Stomach (tissue), 9 donors: Measurements from ENCODE around the gene IQSEC3. TPM values are rescaled to one million over a fixed set of nuclear protein-coding genes. Genes with fewer than 3 reads are reported as not detected.

Experiments used
- DNase-seq, 2 donors: peaks; one replicate each; pipeline versions ENCODE4 v3.0.0 to v3.0.0-alpha.2; 2013 to 2019
- H3K27ac ChIP-seq, 5 donors: fragments of 200-600 bp in 4 of 5; sonication (generic) in 4 of 5; one replicate each; pipeline ENCODE4 v1.5.1; 2013 to 2019; ENCODE audit warnings: mild to moderate bottlenecking in 1 of 5, moderate library complexity in 1 of 5
- H3K27me3 ChIP-seq, 3 donors: fragments of 200-600 bp; sonication (generic); one replicate each; pipeline ENCODE4 v1.5.1; 2017 to 2019; ENCODE audit warnings: mixed run types in 1 of 3
- H3K36me3 ChIP-seq, 4 donors: fragments of 200-600 bp; sonication (generic); 1 replicate in 3 of 4; 2 replicates in 1 of 4; pipeline ENCODE4 v1.5.1; 2016 to 2019
- H3K4me1 ChIP-seq, 4 donors: fragments of 200-600 bp; sonication (generic); one replicate each; pipeline ENCODE4 v1.5.1; 2016 to 2019
- H3K4me3 ChIP-seq, 4 donors: fragments of 200-600 bp; sonication (generic) in 3 of 4; one replicate each; pipeline ENCODE4 v1.5.1; 2016 to 2019; ENCODE audit warnings: mild to moderate bottlenecking in 1 of 4
- H3K9me3 ChIP-seq, 4 donors: fragments of 200-600 bp; sonication (generic); one replicate each; pipeline ENCODE4 v1.5.1; 2016 to 2019
- CTCF ChIP-seq, 7 experiments: fragments of 450-650 bp in 4 of 7; fragments of 200-600 bp in 3 of 7; sonication (generic) in 3 of 7; IDR thresholded peaks; one replicate each; pipeline ENCODE4 v1.5.1; 2016 to 2019; ENCODE audit warnings: antibody characterized with exemption in 7 of 7, control low read depth in 2 of 7, mild to moderate bottlenecking in 1 of 7
- EP300 ChIP-seq: sonication (generic); formaldehyde crosslinking; IDR thresholded peaks from one replicate; pipeline ENCODE4 v1.6.1; 2017; ENCODE audit warnings: antibody characterized with exemption
- POLR2A ChIP-seq, 4 donors: fragments of 450-650 bp; IDR thresholded peaks; one replicate each; pipeline ENCODE4 v1.6.1; 2016; ENCODE audit warnings: antibody characterized with exemption in 4 of 4, control low read depth in 2 of 4, mild to moderate bottlenecking in 1 of 4, moderate library complexity in 1 of 4
- POLR2AphosphoS5 ChIP-seq, 3 donors: sonication (generic); formaldehyde crosslinking; IDR thresholded peaks; one replicate each; pipeline ENCODE4 v1.6.1; 2016; ENCODE audit warnings: antibody characterized with exemption in 3 of 3
- WGBS, 5 donors: extraction: QIAGEN DNeasy Blood & Tissue Kit in 3 of 5; methylation state at CpG; one replicate each; pipeline versions ENCODE4 v1.1.5 to v1.1.7; 2013 to 2018; 5-methylcytosine and 5-hydroxymethylcytosine counted together
- intact Hi-C: fragments of 100-400 bp; cut with DNase I; formaldehyde crosslinking; loops from one replicate; pipeline ENCODE4 v1.15.1; 2023; ENCODE audit warnings: low total_unique reads
- polyA plus RNA-seq, 3 donors: library from polyadenylated mRNA; stranded (reverse); fragments of 200-250 nt; gene quantifications; one replicate each; pipeline ENCODE4 v1.2.3, GENCODE V29; 2013
- total RNA-seq, 5 donors: library from RNA; depleted of rRNA; stranded (reverse); fragments of >200 nt; gene quantifications; one replicate each; pipeline versions ENCODE4 v1.1.0 to v1.2.3, GENCODE V29; 2014 to 2016
- donor health status: healthy with polysubstance abuse.
- donor health status: Bipolar disorder and iron deficiency.
- donor health status: healthy.

The IQSEC3 gene
- total and polyA plus RNA-seq, 8 donors: 0.08 to 1.7 (median 0.87) TPM; not detected in 2

- H3K4me1 ChIP-seq: peaks cover 0 to 28% (median 17%) of the 10 kb centered on the region in 4 donors
- no peaks in the 10 kb centered on the region for H3K36me3 ChIP-seq
- H3K4me3 ChIP-seq: peak overlapping the region in 1 of 4 donors; percentile 15
- H3K27me3 ChIP-seq: peaks cover 0 to 76% (median 14%) of the 10 kb centered on the region in 3 donors
- no peak for DNase-seq
- peak overlapping the region in 1 of 5 donors; percentile 24 for H3K27ac ChIP-seq
- intact Hi-C loops: no loop called here
- H3K9me3 ChIP-seq: no peaks in the 10 kb centered on the region
- WGBS, 5 donors: 68 to 81% (median 73%) methylated on average over 8 of the region's 8 CpGs
- TF ChIP-seq POLR2AphosphoS5 (IDR thresholded peaks at IDR 0.05): no peak
- no peak for TF ChIP-seq POLR2A (IDR thresholded peaks at IDR 0.05)
- TF ChIP-seq CTCF (IDR thresholded peaks at IDR 0.05): no peak
- no peak for TF ChIP-seq EP300
Observed at GRCh38 chr12:212415-212714, 145.8 kb downstream of the IQSEC3 start.

- TF ChIP-seq CTCF (IDR thresholded peaks at IDR 0.05) (no peak), POLR2A (IDR thresholded peaks at IDR 0.05) (no peak), POLR2AphosphoS5 (IDR thresholded peaks at IDR 0.05) (no peak), EP300 (no peak)
- intact Hi-C loops: no loop called here
- Histone ChIP-seq H3K36me3 (no peaks in the 10 kb centered on the region), H3K4me1 (peaks cover 0 to 28% (median 17%) of the 10 kb centered on the region in 4 donors), H3K9me3 (no peaks in the 10 kb centered on the region), H3K27me3 (peaks cover 0 to 73% (median 14%) of the 10 kb centered on the region in 3 donors), H3K27ac (no peak overlapping the region), H3K4me3 (peak overlapping the region in 2 of 4 donors; percentile 13 to 15)
- WGBS, 5 donors: 21 to 37% (median 29%) methylated on average over 21 to 22 of the region's 22 CpGs
- peak; percentile 46 to 69 for DNase-seq
Observed at GRCh38 chr12:212715-213526, 146.4 kb downstream of the IQSEC3 start.

- WGBS, 5 donors: 34 to 42% (median 39%) methylated on average over 12 of the region's 12 CpGs
- TF ChIP-seq EP300 (no peak), POLR2AphosphoS5 (IDR thresholded peaks at IDR 0.05) (no peak), CTCF (IDR thresholded peaks at IDR 0.05) (no peak), POLR2A (IDR thresholded peaks at IDR 0.05) (no peak)
- Histone ChIP-seq H3K27ac (no peak overlapping the region), H3K9me3 (no peaks in the 10 kb centered on the region), H3K4me1 (peaks cover 0 to 28% (median 17%) of the 10 kb centered on the region in 4 donors), H3K27me3 (peaks cover 0 to 73% (median 14%) of the 10 kb centered on the region in 3 donors), H3K4me3 (peak overlapping the region in 1 of 4 donors; percentile 13), H3K36me3 (no peaks in the 10 kb centered on the region)
- intact Hi-C loops: no loop called here
- DNase-seq: no peak
Observed at GRCh38 chr12:213527-213932, 147.0 kb downstream of the IQSEC3 start.

- TF ChIP-seq CTCF (IDR thresholded peaks at IDR 0.05) (no peak), POLR2A (IDR thresholded peaks at IDR 0.05) (no peak), EP300 (no peak), POLR2AphosphoS5 (IDR thresholded peaks at IDR 0.05) (no peak)
- no peaks in the 10 kb centered on the region for H3K9me3 ChIP-seq
- H3K27ac ChIP-seq: no peak within 1 kb of the TSS
- H3K36me3 ChIP-seq: no peaks in the 10 kb centered on the region
- intact Hi-C loops: no loop called here
- peaks cover 0 to 28% (median 17%) of the 10 kb centered on the region in 4 donors for H3K4me1 ChIP-seq
- H3K27me3 ChIP-seq: peaks cover 0 to 72% (median 14%) of the 10 kb centered on the region in 3 donors
- WGBS, 5 donors: 29 to 45% (median 41%) methylated on average over 13 to 14 of the region's 14 CpGs
- H3K4me3 ChIP-seq: peak within 1 kb of the TSS in 1 of 4 donors; percentile 13
- DNase-seq: no peak
Observed at GRCh38 chr12:214003-214741, 147.6 kb downstream of the IQSEC3 start, which contains the start of gene SLC6A12. Gene SLC6A12, minus strand, starts transcription at chr12:214157. Its CDS starts 4,171 bp downstream, at chr12:209986.
